K562 (cell line): ENCODE data around the gene BRD4. TPM values are rescaled to one million over a fixed set of nuclear protein-coding genes. Genes with fewer than 3 reads are reported as not detected.

ENCODE experiments used
- ATAC-seq: fragments of 200-7000 bp; cut with Tn5 transposase; 3 replicates; pipeline ENCODE4 v1.9.1; 2020; ENCODE audit warnings: moderate library complexity
- BruUV-seq: library from RNA; stranded (reverse); fragments of 400-500 nt; replicated peaks from 2 replicates; lab custom pipeline; 2021; lab: Mats Ljungman, UMichigan
- CTCF ChIA-PET: fragments of 300-600 bp; formaldehyde crosslinking; extraction: SDS; loops from one replicate; lab custom pipeline; 2021; ENCODE audit warnings: low intra/inter-chr PET ratio; lab: Yijun Ruan, JAX
- POLR2A ChIA-PET: fragments of 300-600, 350-650 bp; sonication (Branson Sonifier 250); formaldehyde crosslinking; extraction: SDS; loops from one replicate; lab custom pipeline; 2021; ENCODE audit warnings: antibody characterized with exemption, inconsistent platforms; lab: Yijun Ruan, JAX
- DNase-seq, 4 experiments: peaks; one replicate each; pipeline versions ENCODE4 v3.0.0 to v3.0.0-alpha.2; 2011 to 2018; ENCODE audit warnings: low spot score in 3 of 4, mixed read lengths in 3 of 4; ENCODE audit errors: extremely low read depth in 1 of 4
- FAIRE-seq: peaks from 2 replicates; lab custom pipeline; 2011; peaks lifted over from hg19 to GRCh38; lab: Jason Lieb, UNC
- H2AFZ ChIP-seq: 2 replicates; pipeline ENCODE4 v1.6.0; 2011; ENCODE audit warnings: low read depth, low read length, control low read depth, inconsistent platforms
- H3K27ac ChIP-seq: fragments of 200-600 bp; 3 replicates; pipeline ENCODE4 v1.8.0; 2011; ENCODE audit warnings: low read depth, mild to moderate bottlenecking, control low read depth, inconsistent platforms, low read length, moderate library complexity, mixed read lengths; ENCODE audit errors: extremely low read depth
- H3K27me3 ChIP-seq, 2 experiments: fragments of 300-600 bp in 1 of 2; 2 replicates in 1 of 2; 3 replicates in 1 of 2; pipeline versions ENCODE4 v1.6.0 to v1.8.0; 2011; ENCODE audit warnings: inconsistent platforms in 2 of 2, low read length in 2 of 2, mild to moderate bottlenecking in 1 of 2, mixed read lengths in 1 of 2, moderate library complexity in 1 of 2; ENCODE audit not compliant: control insufficient read depth in 2 of 2, insufficient read depth in 2 of 2
- H3K36me3 ChIP-seq: fragments of 300-600 bp; 3 replicates; pipeline ENCODE4 v1.8.0; 2011; ENCODE audit warnings: mild to moderate bottlenecking, low read length, inconsistent platforms; ENCODE audit not compliant: control insufficient read depth, insufficient read depth
- H3K4me1 ChIP-seq, 2 experiments: fragments of 200-600 bp in 1 of 2; replicated peaks in 1 of 2; 2 replicates in 1 of 2; 3 replicates in 1 of 2; pipeline versions ENCODE4 v1.5.1 to v1.8.0; 2011; ENCODE audit warnings: inconsistent platforms in 2 of 2, low read length in 2 of 2, mild to moderate bottlenecking in 1 of 2, mixed read lengths in 1 of 2, moderate library complexity in 1 of 2; ENCODE audit not compliant: control insufficient read depth in 2 of 2, insufficient read depth in 2 of 2
- H3K4me2 ChIP-seq: 2 replicates; pipeline ENCODE4 v1.6.1; 2011; ENCODE audit warnings: low read length, control low read depth, inconsistent platforms, mixed read lengths; ENCODE audit not compliant: insufficient read depth
- H3K4me3 ChIP-seq: fragments of 200-600 bp; sonication (generic), shearing (Covaris generic); 2 replicates; pipeline ENCODE4 v1.5.1; 2016; ENCODE audit warnings: control low read depth, inconsistent platforms
- H3K79me2 ChIP-seq: fragments of 200-600 bp; 3 replicates; pipeline ENCODE4 v1.8.0; 2011; ENCODE audit warnings: low read length, inconsistent platforms; ENCODE audit not compliant: control insufficient read depth, insufficient read depth
- H3K9ac ChIP-seq, 2 experiments: 2 replicates each; pipeline versions ENCODE4 v1.6.0 to v1.6.1; 2011; ENCODE audit warnings: low read depth in 2 of 2, low read length in 2 of 2, control low read depth in 1 of 2, inconsistent platforms in 1 of 2, mild to moderate bottlenecking in 1 of 2, mixed read lengths in 1 of 2; ENCODE audit not compliant: insufficient read depth in 1 of 2
- H3K9me1 ChIP-seq: one replicate; pipeline ENCODE4 v1.6.0; 2011; ENCODE audit warnings: inconsistent platforms, mild to moderate bottlenecking, low read length, moderate library complexity; ENCODE audit not compliant: control insufficient read depth, insufficient read depth
- H3K9me3 ChIP-seq: replicated peaks from 2 replicates; pipeline ENCODE4 v1.5.1; 2011; ENCODE audit warnings: low read depth, low read length, inconsistent platforms; ENCODE audit not compliant: control insufficient read depth, insufficient read depth
- H4K20me1 ChIP-seq: replicated peaks from 2 replicates; pipeline ENCODE4 v1.6.1; 2011; ENCODE audit warnings: low read length, inconsistent platforms, mixed read lengths; ENCODE audit not compliant: control insufficient read depth, insufficient read depth
- HDAC1 ChIP-seq, 2 experiments: fragments of 450-650 bp; IDR thresholded peaks; 2 replicates each; pipeline ENCODE4 v1.6.1; 2016 to 2017; ENCODE audit warnings: inconsistent platforms in 1 of 2, mild to moderate bottlenecking in 1 of 2, moderate library complexity in 1 of 2
- PCBP1 ChIP-seq: fragments of 200-400 bp; formaldehyde crosslinking; IDR thresholded peaks from 2 replicates; pipeline ENCODE4 v1.6.1; 2018; ENCODE audit warnings: mild to moderate bottlenecking, low read depth, low read length; ENCODE audit not compliant: poor library complexity, severe bottlenecking
- ZKSCAN3 ChIP-seq: fragments of 250-450 bp; sonication (Bioruptor Pico); IDR thresholded peaks from 2 replicates; pipeline ENCODE4 v1.4.0; 2020
- WGBS: fragments of 100-300 bp; shearing (Covaris generic); methylation state at CpG from one replicate; pipeline ENCODE4 v1.1.6; 2016; ENCODE audit warnings: low coverage, mixed read lengths; ENCODE audit not compliant: insufficient coverage; ENCODE audit errors: missing lambda C conversion rate; 5-methylcytosine and 5-hydroxymethylcytosine counted together
- in situ Hi-C: fragments of 300-500 bp; cut with MboI; formaldehyde crosslinking; loops from 4 replicates; pipeline ENCODE4 v1.15.0; 2018; ENCODE audit warnings: inconsistent platforms, mixed read lengths
- intact Hi-C: fragments of 100-400 bp; cut with micrococcal nuclease; formaldehyde crosslinking; loops from 2 replicates; pipeline ENCODE4 v1.14.2; 2022
- polyA plus RNA-seq, 8 experiments: library from polyadenylated mRNA; depleted of rRNA in 4 of 8; stranded (reverse) in 5 of 8; unstranded in 3 of 8; fragments of >200 nt; fragmentation: Nextera tagmentation in 2 of 8; fragmentation: Illumina TruSeq in 1 of 8; extraction: Ambion mirVana in 2 of 8; extraction: Trizol in 1 of 8; gene quantifications; 2 replicates each; pipeline versions ENCODE4 v1.2.1 to v1.2.3, GENCODE V29; 2011 to 2014; ENCODE audit warnings: inconsistent platforms in 1 of 8, missing spikeins in 1 of 8
- total RNA-seq, 7 experiments: library from RNA; depleted of rRNA in 6 of 7; stranded (reverse); fragments of >200 nt in 6 of 7; fragmentation: Illumina TruSeq in 2 of 7; extraction: Trizol in 2 of 7; gene quantifications; 2 replicates each; pipeline versions ENCODE4 v1.2.1 to v1.2.3, GENCODE V29; 2011 to 2021; ENCODE audit warnings: low replicate concordance in 1 of 7
- TF ChIP-seq, protein P1 (sequence below): IDR thresholded peaks from 2 replicates; pipeline ENCODE4 v1.6.1; 2011; ENCODE audit warnings: borderline replicate concordance, low read depth, mild to moderate bottlenecking, moderate library complexity, low read length; ENCODE audit not compliant: insufficient read depth, poor library complexity, severe bottlenecking

The BRD4 gene
- total and polyA plus RNA-seq, 9 of the 15 experiments (the other 6 are each of a cell fraction or from before 2014, with no cell fraction given): 1.8 to 105 (median 15.6) TPM

DNA sequence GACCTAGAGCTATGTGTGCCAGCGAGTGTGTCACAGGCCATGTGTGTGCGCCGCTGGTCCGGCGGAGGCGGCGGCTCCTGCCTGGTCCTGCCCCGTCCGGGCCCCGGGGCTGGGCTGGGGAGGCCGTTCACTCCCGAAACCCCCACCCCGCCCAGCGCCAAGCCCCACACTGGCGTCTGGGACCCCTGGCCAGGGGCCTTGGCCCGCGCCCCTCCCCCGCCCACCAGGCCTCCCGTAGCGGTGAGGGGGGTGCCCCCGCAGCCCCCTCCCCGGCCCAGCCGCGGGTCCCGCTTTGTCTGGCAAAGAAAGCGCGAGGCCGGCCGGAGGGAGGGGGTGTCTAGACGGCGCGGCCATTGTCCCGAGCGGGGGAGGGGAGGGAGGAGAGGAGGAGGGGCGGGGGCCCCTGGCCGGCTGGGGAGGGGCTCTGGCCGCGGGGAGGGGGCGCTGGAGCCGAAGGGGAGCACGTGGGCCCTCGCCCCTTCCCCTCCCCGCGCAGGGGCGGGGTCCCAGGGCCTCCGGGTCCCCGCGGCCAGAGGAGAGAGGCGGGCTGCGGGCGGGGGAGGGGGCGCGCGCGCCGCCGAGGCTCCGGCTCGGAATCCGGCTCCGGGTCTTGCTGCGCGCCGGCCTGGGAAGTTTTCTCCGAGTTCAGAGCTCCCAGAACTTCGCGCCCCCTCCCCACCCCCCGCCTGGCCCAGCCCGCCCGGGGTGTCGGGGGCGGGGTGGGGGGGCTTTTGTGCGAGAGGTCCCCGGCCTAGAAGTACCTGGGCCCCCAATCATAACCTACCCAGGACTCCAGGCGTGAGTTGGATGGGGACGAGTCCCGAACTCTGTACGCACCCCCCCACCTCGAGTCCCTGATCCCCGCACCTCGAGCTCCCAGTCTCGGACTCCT is 132.4 kb downstream of the BRD4 start (continued):
- peak; percentile 44 for TF ChIP-seq PCBP1
- TF ChIP-seq, protein P1, sequence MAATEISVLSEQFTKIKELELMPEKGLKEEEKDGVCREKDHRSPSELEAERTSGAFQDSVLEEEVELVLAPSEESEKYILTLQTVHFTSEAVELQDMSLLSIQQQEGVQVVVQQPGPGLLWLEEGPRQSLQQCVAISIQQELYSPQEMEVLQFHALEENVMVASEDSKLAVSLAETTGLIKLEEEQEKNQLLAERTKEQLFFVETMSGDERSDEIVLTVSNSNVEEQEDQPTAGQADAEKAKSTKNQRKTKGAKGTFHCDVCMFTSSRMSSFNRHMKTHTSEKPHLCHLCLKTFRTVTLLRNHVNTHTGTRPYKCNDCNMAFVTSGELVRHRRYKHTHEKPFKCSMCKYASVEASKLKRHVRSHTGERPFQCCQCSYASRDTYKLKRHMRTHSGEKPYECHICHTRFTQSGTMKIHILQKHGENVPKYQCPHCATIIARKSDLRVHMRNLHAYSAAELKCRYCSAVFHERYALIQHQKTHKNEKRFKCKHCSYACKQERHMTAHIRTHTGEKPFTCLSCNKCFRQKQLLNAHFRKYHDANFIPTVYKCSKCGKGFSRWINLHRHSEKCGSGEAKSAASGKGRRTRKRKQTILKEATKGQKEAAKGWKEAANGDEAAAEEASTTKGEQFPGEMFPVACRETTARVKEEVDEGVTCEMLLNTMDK: no peak
- no peak for TF ChIP-seq HDAC1 (IDR thresholded peaks at IDR 0.05)
- no peak for TF ChIP-seq ZKSCAN3 (CRISPR knock-in tag)

DNA sequence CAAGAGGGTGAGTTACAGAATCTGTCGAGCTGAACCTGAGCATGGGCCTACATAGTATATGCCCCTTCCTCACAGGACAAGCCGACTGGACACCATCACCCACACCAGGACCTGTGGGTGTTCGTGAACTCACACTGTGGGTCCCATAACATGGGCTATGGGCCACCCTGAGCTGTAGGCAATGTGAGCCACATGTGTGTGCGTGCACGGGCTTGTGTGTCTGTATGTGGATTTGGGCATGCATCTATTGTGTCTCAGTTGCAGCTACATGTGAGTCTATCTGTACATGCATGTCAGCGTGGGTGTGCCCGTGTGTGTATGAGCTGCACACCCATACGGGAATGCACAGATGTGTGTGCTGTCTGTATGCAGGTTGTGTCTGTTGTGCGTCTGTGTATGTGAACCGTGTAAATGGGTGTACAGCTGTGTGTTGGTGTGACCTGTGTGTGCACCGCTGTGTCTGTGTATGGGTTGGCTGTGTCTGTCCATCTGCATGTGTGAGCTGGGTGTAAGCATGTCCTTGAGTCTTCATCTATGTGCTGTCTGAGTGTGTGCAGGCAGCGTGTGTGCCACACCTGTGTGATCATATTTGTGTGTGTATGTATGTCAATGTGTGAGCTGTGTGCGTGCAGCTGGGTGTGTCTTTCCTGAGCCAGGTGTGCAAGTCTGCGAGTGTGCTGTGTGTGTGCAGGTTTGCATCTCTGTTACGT is 133.2 kb downstream of the BRD4 start:
- Histone ChIP-seq H3K79me2 (no peaks in the 10 kb centered on the region), H3K9me1 (no peaks in the 10 kb centered on the region), H3K9me3 (no peaks in the 10 kb centered on the region), H3K27me3 (peaks cover 8 to 30% of the 10 kb centered on the region in 2 experiments; a peak in 4 of 5 replicates), H3K4me3 (no peak overlapping the region), H4K20me1 (no peaks in the 10 kb centered on the region; the same call in 1 of the 2 replicates), H3K4me2 (no peak overlapping the region), H3K4me1 (peaks cover 0 to 23% of the 10 kb centered on the region in 2 experiments; a peak in 2 of 5 replicates), H2AFZ (no peak overlapping the region), H3K27ac (no peak overlapping the region), H3K36me3 (no peaks in the 10 kb centered on the region), H3K9ac (no peak overlapping the region; a peak in 1 of 4 replicates)
- DNase-seq: no peak
- ATAC-seq: no peak
- intact Hi-C loops: no loop called here
- WGBS: 35% methylated on average over 15 of the region's 15 CpGs
- in situ Hi-C loops: no loop called here
- no peak for FAIRE-seq
- ChIA-PET CTCF (no interaction called here), POLR2A (no interaction called here)
- BruUV-seq: no TSS peak
